ENCODE data around the gene EPHB3.

The EPHB3 gene

DNA sequence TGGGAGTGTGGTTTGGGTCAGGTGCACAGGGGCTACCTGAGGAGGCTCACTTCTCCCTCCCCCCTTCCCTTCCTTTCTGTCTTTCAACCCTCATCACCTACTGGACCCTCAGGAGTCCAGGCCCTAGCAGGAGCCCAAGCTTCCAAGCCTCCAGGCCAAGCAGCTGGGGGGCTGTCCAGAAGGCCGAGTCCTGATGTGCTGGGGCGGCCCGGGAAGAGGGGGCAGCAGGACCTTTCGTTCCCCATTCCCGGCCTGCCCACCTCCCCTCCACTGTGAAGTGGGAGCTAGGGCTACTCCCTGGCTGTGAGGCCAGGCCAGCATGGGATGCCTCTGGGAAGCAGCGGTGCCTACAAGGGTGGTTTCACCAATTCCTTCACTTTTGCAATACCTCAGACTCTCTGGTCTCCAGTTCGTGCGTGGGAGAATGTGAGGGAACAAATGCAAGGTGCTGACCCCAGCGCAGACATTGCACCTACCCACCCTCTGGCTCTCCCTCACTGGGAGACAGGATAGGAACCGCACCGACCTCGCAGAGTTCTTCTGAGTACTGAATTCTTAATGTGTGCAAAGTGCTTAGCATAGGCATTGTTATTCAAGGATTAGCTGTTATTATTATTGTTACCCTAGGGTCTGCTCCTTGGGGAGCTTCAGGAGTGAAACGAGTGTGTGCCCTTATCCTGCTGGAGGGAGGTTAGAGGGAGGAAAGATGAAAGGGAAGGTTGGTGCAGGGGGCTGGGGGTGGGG lies 2.5 kb downstream of the EPHB3 start:
- Histone ChIP-seq H3K27me3 (ENCODE audit: control insufficient read depth in 3 of 3, insufficient read depth in 3 of 3, low read depth in 1 of 3, low read length in 3 of 3) (peaks cover 4 to 63% (median 17%) of the 10 kb centered on the region in 3 experiments), H3K14ac (ENCODE audit: low read length) (no peak overlapping the region), H2AK5ac (ENCODE audit: low read depth, low read length) (peak overlapping the region; percentile 21), H2BK120ac (ENCODE audit: low read depth, low read length) (no peak overlapping the region), H3K4me2 (ENCODE audit: insufficient read depth, low read length, poor library complexity, severe bottlenecking) (peak overlapping the region; percentile 28), H3K9ac (ENCODE audit: low read depth, low read length, poor library complexity) (peak overlapping the region; percentile 5), H4K8ac (ENCODE audit: low read depth, low read length) (no peak overlapping the region), H2AFZ (ENCODE audit: low read length) (no peak overlapping the region), H2BK12ac (ENCODE audit: low read length) (no peak overlapping the region), H3K27ac (replicated peaks; ENCODE audit: low read length) (no peak overlapping the region), H2BK15ac (ENCODE audit: low read length) (no peak overlapping the region), H2BK5ac (ENCODE audit: low read length) (peak overlapping the region; percentile 14), H3K9me3 (replicated peaks in 1 of 2; ENCODE audit: control insufficient read depth in 2 of 2, insufficient read depth in 1 of 2, low read depth in 1 of 2, low read length in 2 of 2) (no peaks in the 10 kb centered on the region), H3K4ac (ENCODE audit: low read length) (no peak overlapping the region), H3K79me1 (ENCODE audit: low read depth, low read length) (peaks cover 4% of the 10 kb centered on the region), H3K18ac (ENCODE audit: low read length) (no peak overlapping the region), H3K4me3 (ENCODE audit: low read length in 2 of 2) (peak overlapping the region; percentile 31 to 64), H4K91ac (ENCODE audit: low read depth, low read length, poor library complexity) (no peak overlapping the region), H3K36me3 (replicated peaks in 1 of 2; ENCODE audit: control insufficient read depth in 2 of 2, insufficient read depth in 2 of 2, low read length in 2 of 2) (no peaks in the 10 kb centered on the region), H3K23ac (ENCODE audit: low read depth, low read length, poor library complexity) (peak overlapping the region; percentile 4), H3K4me1 (ENCODE audit: control insufficient read depth in 2 of 2, insufficient read depth in 1 of 2, low read depth in 1 of 2, low read length in 2 of 2) (peaks cover 41 to 49% of the 10 kb centered on the region in 2 donors)
- DNase-seq (ENCODE audit: low spot score) = no peak
- no CpG with 5 or more reads among the region's 13 CpGs for WGBS, 2 donors (ENCODE audit: extremely low coverage in 2 of 2, insufficient read length in 2 of 2, insufficient replicate concordance in 1 of 2)

DNA sequence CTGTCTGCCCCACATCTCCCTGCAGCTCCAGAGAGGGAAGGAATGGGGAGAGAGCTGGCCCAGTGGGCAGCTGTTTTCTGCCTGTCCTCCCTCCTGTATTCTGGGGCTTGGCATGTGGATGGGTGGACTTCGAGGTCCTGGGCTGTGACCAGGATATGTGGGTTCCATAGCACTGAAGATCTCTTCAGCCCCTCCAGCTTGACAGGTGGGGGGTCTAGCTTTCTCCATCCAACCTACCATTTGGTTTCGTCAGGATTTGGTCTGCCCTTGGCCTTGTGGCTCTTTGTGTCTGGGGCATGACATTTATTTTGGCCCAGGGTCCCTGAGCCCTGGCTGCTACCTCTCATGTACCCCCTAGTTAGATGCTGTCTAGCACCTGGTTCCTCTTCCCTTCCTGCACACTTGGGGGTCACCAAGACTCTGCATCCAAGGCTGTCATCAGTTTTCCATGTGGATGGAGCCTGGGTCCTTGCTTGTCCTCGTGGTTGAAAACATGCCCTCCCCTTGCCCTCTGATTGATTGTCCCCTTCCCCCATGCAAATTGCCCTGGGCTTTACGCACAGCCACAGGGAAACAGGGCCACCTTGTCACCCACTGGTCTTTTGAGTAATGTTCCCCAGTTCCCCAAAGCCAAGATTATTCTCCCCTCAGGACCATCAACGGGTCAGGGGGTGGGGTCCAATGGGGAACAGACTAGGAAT lies 3.2 kb downstream of the EPHB3 start:
- H2AFZ ChIP-seq (ENCODE audit: low read length) = no peak overlapping the region
- no peak overlapping the region for H2BK12ac ChIP-seq (ENCODE audit: low read length)
- peak overlapping the region; percentile 14 for H2BK5ac ChIP-seq (ENCODE audit: low read length)
- DNase-seq (ENCODE audit: low spot score) = no peak
- H3K36me3 ChIP-seq (replicated peaks in 1 of 2; ENCODE audit: control insufficient read depth in 2 of 2, insufficient read depth in 2 of 2, low read length in 2 of 2) = no peaks in the 10 kb centered on the region
- H3K18ac ChIP-seq (ENCODE audit: low read length) = no peak overlapping the region
- WGBS, 2 donors (ENCODE audit: extremely low coverage in 2 of 2, insufficient read length in 2 of 2, insufficient replicate concordance in 1 of 2) = no CpG with 5 or more reads among the region's 5 CpGs
- no peak overlapping the region for H4K8ac ChIP-seq (ENCODE audit: low read depth, low read length)
- H4K91ac ChIP-seq (ENCODE audit: low read depth, low read length, poor library complexity) = no peak overlapping the region
- no peak overlapping the region for H3K23ac ChIP-seq (ENCODE audit: low read depth, low read length, poor library complexity)
- H2AK5ac ChIP-seq (ENCODE audit: low read depth, low read length) = no peak overlapping the region
- H3K9me3 ChIP-seq (replicated peaks in 1 of 2; ENCODE audit: control insufficient read depth in 2 of 2, insufficient read depth in 1 of 2, low read depth in 1 of 2, low read length in 2 of 2) = no peaks in the 10 kb centered on the region
- H2BK15ac ChIP-seq (ENCODE audit: low read length) = no peak overlapping the region
- H3K4me3 ChIP-seq (ENCODE audit: low read length in 2 of 2) = no peak overlapping the region
- H3K4ac ChIP-seq (ENCODE audit: low read length) = no peak overlapping the region
- no peak overlapping the region for H2BK120ac ChIP-seq (ENCODE audit: low read depth, low read length)
- no peak overlapping the region for H3K4me2 ChIP-seq (ENCODE audit: insufficient read depth, low read length, poor library complexity, severe bottlenecking)
- H3K27me3 ChIP-seq (ENCODE audit: control insufficient read depth in 3 of 3, insufficient read depth in 3 of 3, low read depth in 1 of 3, low read length in 3 of 3) = peaks cover 4 to 62% (median 10%) of the 10 kb centered on the region in 3 experiments
- H3K14ac ChIP-seq (ENCODE audit: low read length) = no peak overlapping the region
- peaks cover 43 to 55% of the 10 kb centered on the region in 2 donors for H3K4me1 ChIP-seq (ENCODE audit: control insufficient read depth in 2 of 2, insufficient read depth in 1 of 2, low read depth in 1 of 2, low read length in 2 of 2)
- no peak overlapping the region for H3K9ac ChIP-seq (ENCODE audit: low read depth, low read length, poor library complexity)
- H3K79me1 ChIP-seq (ENCODE audit: low read depth, low read length) = peaks cover 4% of the 10 kb centered on the region
- H3K27ac ChIP-seq (replicated peaks; ENCODE audit: low read length) = no peak overlapping the region

DNA sequence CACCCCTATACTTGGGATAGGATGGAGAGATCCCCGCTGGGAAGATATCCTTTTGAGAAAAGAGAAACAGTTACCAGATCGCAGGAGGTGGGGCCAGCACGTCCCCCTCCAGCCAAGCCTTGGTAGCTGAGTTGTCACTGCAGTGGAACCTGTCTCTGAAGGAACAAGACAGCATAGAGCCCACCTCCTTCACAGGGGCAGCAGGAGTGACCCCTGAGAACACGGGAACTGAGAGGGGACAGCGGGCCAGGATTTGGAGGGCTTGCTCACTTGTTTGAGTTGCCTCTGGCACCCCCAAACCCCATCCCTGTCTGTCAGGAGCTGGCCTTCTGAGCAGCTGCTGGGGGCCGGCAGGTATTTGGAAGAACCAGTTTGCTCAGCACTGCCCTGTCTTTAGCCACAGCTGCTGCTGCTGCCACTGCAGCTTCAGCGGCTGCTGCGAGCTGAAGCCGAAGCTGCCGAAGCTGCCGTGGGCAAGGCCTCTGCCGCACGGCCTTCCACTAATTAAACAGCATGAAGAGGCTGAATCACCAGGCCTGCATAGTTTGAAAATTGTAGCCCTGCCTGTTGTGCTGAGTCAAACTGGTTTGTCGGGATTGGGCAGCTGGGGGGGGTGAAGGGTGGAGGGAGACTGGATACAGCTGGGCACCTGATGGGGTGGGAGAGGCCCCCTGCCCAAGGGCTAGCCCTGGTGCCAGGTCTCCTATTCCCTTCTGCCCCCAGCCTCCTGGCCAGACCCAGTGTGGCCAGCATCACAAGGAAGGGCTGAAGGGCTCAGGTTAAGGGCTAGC lies 4.0 kb downstream of the EPHB3 start:
- Histone ChIP-seq H2BK120ac (ENCODE audit: low read depth, low read length) (peak overlapping the region; percentile 26), H3K4ac (ENCODE audit: low read length) (no peak overlapping the region), H3K4me3 (ENCODE audit: low read length in 2 of 2) (no peak overlapping the region), H3K9me3 (replicated peaks in 1 of 2; ENCODE audit: control insufficient read depth in 2 of 2, insufficient read depth in 1 of 2, low read depth in 1 of 2, low read length in 2 of 2) (no peaks in the 10 kb centered on the region), H2AK5ac (ENCODE audit: low read depth, low read length) (peak overlapping the region; percentile 66), H4K8ac (ENCODE audit: low read depth, low read length) (no peak overlapping the region), H3K27ac (replicated peaks; ENCODE audit: low read length) (no peak overlapping the region), H3K14ac (ENCODE audit: low read length) (no peak overlapping the region), H3K9ac (ENCODE audit: low read depth, low read length, poor library complexity) (no peak overlapping the region), H2BK15ac (ENCODE audit: low read length) (peak overlapping the region; percentile 78), H3K18ac (ENCODE audit: low read length) (peak overlapping the region; percentile 71), H2AFZ (ENCODE audit: low read length) (no peak overlapping the region), H3K36me3 (replicated peaks in 1 of 2; ENCODE audit: control insufficient read depth in 2 of 2, insufficient read depth in 2 of 2, low read length in 2 of 2) (no peaks in the 10 kb centered on the region), H3K27me3 (ENCODE audit: control insufficient read depth in 3 of 3, insufficient read depth in 3 of 3, low read depth in 1 of 3, low read length in 3 of 3) (peaks cover 2 to 59% (median 4%) of the 10 kb centered on the region in 3 experiments), H2BK5ac (ENCODE audit: low read length) (no peak overlapping the region), H3K4me1 (ENCODE audit: control insufficient read depth in 2 of 2, insufficient read depth in 1 of 2, low read depth in 1 of 2, low read length in 2 of 2) (peaks cover 48 to 62% of the 10 kb centered on the region in 2 donors), H3K23ac (ENCODE audit: low read depth, low read length, poor library complexity) (peak overlapping the region; percentile 13), H4K91ac (ENCODE audit: low read depth, low read length, poor library complexity) (no peak overlapping the region), H3K4me2 (ENCODE audit: insufficient read depth, low read length, poor library complexity, severe bottlenecking) (no peak overlapping the region), H2BK12ac (ENCODE audit: low read length) (peak overlapping the region; percentile 48), H3K79me1 (ENCODE audit: low read depth, low read length) (peaks cover 4% of the 10 kb centered on the region)
- WGBS, 2 donors (ENCODE audit: extremely low coverage in 2 of 2, insufficient read length in 2 of 2, insufficient replicate concordance in 1 of 2) = no CpG with 5 or more reads among the region's 14 CpGs
- DNase-seq (ENCODE audit: low spot score) = no peak
